ENCODE data around the gene HNRNPK. TPM values are rescaled to one million over a fixed set of nuclear protein-coding genes. Genes with fewer than 3 reads are reported as not detected.

The HNRNPK gene
- total and polyA plus RNA-seq, 2 of the 13 experiments (the other 11 are each of a cell fraction or from before 2014, with no cell fraction given), result 321 to 712 TPM

- TF ChIP-seq, protein P1, sequence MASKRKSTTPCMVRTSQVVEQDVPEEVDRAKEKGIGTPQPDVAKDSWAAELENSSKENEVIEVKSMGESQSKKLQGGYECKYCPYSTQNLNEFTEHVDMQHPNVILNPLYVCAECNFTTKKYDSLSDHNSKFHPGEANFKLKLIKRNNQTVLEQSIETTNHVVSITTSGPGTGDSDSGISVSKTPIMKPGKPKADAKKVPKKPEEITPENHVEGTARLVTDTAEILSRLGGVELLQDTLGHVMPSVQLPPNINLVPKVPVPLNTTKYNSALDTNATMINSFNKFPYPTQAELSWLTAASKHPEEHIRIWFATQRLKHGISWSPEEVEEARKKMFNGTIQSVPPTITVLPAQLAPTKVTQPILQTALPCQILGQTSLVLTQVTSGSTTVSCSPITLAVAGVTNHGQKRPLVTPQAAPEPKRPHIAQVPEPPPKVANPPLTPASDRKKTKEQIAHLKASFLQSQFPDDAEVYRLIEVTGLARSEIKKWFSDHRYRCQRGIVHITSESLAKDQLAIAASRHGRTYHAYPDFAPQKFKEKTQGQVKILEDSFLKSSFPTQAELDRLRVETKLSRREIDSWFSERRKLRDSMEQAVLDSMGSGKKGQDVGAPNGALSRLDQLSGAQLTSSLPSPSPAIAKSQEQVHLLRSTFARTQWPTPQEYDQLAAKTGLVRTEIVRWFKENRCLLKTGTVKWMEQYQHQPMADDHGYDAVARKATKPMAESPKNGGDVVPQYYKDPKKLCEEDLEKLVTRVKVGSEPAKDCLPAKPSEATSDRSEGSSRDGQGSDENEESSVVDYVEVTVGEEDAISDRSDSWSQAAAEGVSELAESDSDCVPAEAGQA (IDR thresholded peaks at IDR 0.05; ENCODE audit: low read depth), result no peak
- TF ChIP-seq, protein P1 (CRISPR knock-in tag; IDR thresholded peaks at IDR 0.05; ENCODE audit: borderline replicate concordance), result peak; percentile 48; the same call in 1 of the 2 replicates
- no peak; the same call in 1 of the 2 replicates for TF ChIP-seq NR1H2 (CRISPR knock-in tag; IDR thresholded peaks at IDR 0.05; ENCODE audit: borderline replicate concordance, low read depth)
- no peak for TF ChIP-seq FIP1L1 (IDR thresholded peaks at IDR 0.05; ENCODE audit: borderline replicate concordance, insufficient read depth, low read depth, low read length)
- peak; percentile 80; the same call in 1 of the 2 replicates for TF ChIP-seq ZNF616 (CRISPR knock-in tag; IDR thresholded peaks at IDR 0.05; ENCODE audit: low read depth)
- no peak for TF ChIP-seq JUN (CRISPR knock-in tag; IDR thresholded peaks at IDR 0.05)
- TF ChIP-seq, protein P2, sequence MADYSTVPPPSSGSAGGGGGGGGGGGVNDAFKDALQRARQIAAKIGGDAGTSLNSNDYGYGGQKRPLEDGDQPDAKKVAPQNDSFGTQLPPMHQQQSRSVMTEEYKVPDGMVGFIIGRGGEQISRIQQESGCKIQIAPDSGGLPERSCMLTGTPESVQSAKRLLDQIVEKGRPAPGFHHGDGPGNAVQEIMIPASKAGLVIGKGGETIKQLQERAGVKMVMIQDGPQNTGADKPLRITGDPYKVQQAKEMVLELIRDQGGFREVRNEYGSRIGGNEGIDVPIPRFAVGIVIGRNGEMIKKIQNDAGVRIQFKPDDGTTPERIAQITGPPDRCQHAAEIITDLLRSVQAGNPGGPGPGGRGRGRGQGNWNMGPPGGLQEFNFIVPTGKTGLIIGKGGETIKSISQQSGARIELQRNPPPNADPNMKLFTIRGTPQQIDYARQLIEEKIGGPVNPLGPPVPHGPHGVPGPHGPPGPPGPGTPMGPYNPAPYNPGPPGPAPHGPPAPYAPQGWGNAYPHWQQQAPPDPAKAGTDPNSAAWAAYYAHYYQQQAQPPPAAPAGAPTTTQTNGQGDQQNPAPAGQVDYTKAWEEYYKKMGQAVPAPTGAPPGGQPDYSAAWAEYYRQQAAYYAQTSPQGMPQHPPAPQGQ (CRISPR knock-in tag; IDR thresholded peaks at IDR 0.05; ENCODE audit: borderline replicate concordance), result no peak
- no peak for TF ChIP-seq SIX4 (CRISPR knock-in tag; IDR thresholded peaks at IDR 0.05)
- TF ChIP-seq ZNF572 (CRISPR knock-in tag; IDR thresholded peaks at IDR 0.05), result no peak
- TF ChIP-seq TRIM24 (CRISPR knock-in tag; IDR thresholded peaks at IDR 0.05), result no peak
- TF ChIP-seq KLF9 (CRISPR knock-in tag; IDR thresholded peaks at IDR 0.05; ENCODE audit: low read depth), result no peak
- no peak; the same call in 1 of the 2 replicates for TF ChIP-seq MXD4 (CRISPR knock-in tag; IDR thresholded peaks at IDR 0.05)
- TF ChIP-seq GMEB2 (CRISPR knock-in tag; IDR thresholded peaks at IDR 0.05; ENCODE audit: low read depth), result 0 out of 2 replicates have a peak, but pooled peaks have one; percentile 45
- TF ChIP-seq ZNF713 (CRISPR knock-in tag; IDR thresholded peaks at IDR 0.05), result no peak
- no peak for TF ChIP-seq CENPBD1 (CRISPR knock-in tag; IDR thresholded peaks at IDR 0.05; ENCODE audit: borderline replicate concordance, low read depth)
- no peak for TF ChIP-seq MIER2 (CRISPR knock-in tag; IDR thresholded peaks at IDR 0.05)
- 0 out of 2 replicates have a peak, but pooled peaks have one; percentile 40 for TF ChIP-seq TRAFD1 (CRISPR knock-in tag; IDR thresholded peaks at IDR 0.05; ENCODE audit: borderline replicate concordance)
These were observed 58.9 kb downstream of the HNRNPK start, which contains the start of gene KIF27 (continued) for GRCh38 chr9:83920927-83921707.

Measured in HepG2 (cell line).